Fibroblast of lung (primary cell): Measurements from ENCODE around the gene BDH1. TPM values are rescaled to one million over a fixed set of nuclear protein-coding genes. Genes with fewer than 3 reads are reported as not detected.
"Not testable (repeated sequence)": the region's sequence is repeated elsewhere in the genome, so short reads cannot be mapped to it uniquely, and the experiment has no call there.

Experiments
- DNase-seq, 2 donors: peaks; one replicate each; pipeline versions ENCODE4 v3.0.0 to v3.0.0-alpha.2; 2010; ENCODE audit warnings: low read depth in 2 of 2
- H2AFZ ChIP-seq: 2 replicates; pipeline ENCODE4 v1.5.1; 2012; ENCODE audit warnings: low read length, control low read depth, inconsistent platforms
- H3K27ac ChIP-seq: 2 replicates; pipeline ENCODE4 v1.5.1; 2011; ENCODE audit warnings: low read length, control low read depth; ENCODE audit not compliant: insufficient read depth
- H3K27me3 ChIP-seq: 2 replicates; pipeline ENCODE4 v1.5.1; 2011; ENCODE audit warnings: mild to moderate bottlenecking, low read length; ENCODE audit not compliant: control insufficient read depth, insufficient read depth
- H3K36me3 ChIP-seq: 2 replicates; pipeline ENCODE4 v1.5.1; 2011; ENCODE audit warnings: low read length; ENCODE audit not compliant: control insufficient read depth, insufficient read depth
- H3K4me1 ChIP-seq: 2 replicates; pipeline ENCODE4 v1.5.1; 2011; ENCODE audit warnings: low read length; ENCODE audit not compliant: control insufficient read depth, insufficient read depth; ENCODE audit errors: extremely low read depth
- H3K4me2 ChIP-seq: 2 replicates; pipeline ENCODE4 v1.5.1; 2011; ENCODE audit warnings: low read length, control low read depth; ENCODE audit not compliant: insufficient read depth; ENCODE audit errors: extremely low read depth
- H3K4me3 ChIP-seq, 4 experiments: fragments of 200-600 bp in 1 of 4; sonication (generic) in 1 of 4; replicated peaks in 1 of 4; 2 replicates each; pipeline ENCODE4 v1.5.1; 2011 to 2016; ENCODE audit warnings: low read length in 4 of 4, low read depth in 3 of 4, mild to moderate bottlenecking in 3 of 4, control low read depth in 2 of 4, inconsistent platforms in 1 of 4, mixed read lengths in 1 of 4; ENCODE audit not compliant: insufficient read depth in 1 of 4; ENCODE audit errors: control extremely low read depth in 1 of 4
- H3K79me2 ChIP-seq: 2 replicates; pipeline ENCODE4 v1.5.1; 2012; ENCODE audit warnings: mild to moderate bottlenecking, low read length, inconsistent platforms; ENCODE audit not compliant: control insufficient read depth, insufficient read depth
- H3K9ac ChIP-seq: 2 replicates; pipeline ENCODE4 v1.5.1; 2011; ENCODE audit warnings: mild to moderate bottlenecking, low read length, control low read depth; ENCODE audit not compliant: insufficient read depth
- H3K9me3 ChIP-seq: 2 replicates; pipeline ENCODE4 v1.5.1; 2012; ENCODE audit warnings: low read depth, low read length; ENCODE audit not compliant: control insufficient read depth, insufficient read depth
- H4K20me1 ChIP-seq: 2 replicates; pipeline ENCODE4 v1.5.1; 2011; ENCODE audit warnings: low read length; ENCODE audit not compliant: control insufficient read depth, insufficient read depth; ENCODE audit errors: extremely low read depth
- CTCF ChIP-seq, 2 donors: IDR thresholded peaks in 1 of 2; conservative IDR thresholded peaks in 1 of 2; 1 replicate in 1 of 2; 2 replicates in 1 of 2; pipeline ENCODE4 v1.5.1; 2011 to 2012; ENCODE audit warnings: low read length in 2 of 2, control low read depth in 1 of 2, inconsistent platforms in 1 of 2, low read depth in 1 of 2, mild to moderate bottlenecking in 1 of 2
- EZH2 ChIP-seq: IDR thresholded peaks from 2 replicates; pipeline ENCODE4 v1.5.1; 2012; ENCODE audit warnings: low read length, control low read depth, mild to moderate bottlenecking; ENCODE audit errors: missing control alignments
- polyA plus RNA-seq, 2 donors: library from polyadenylated mRNA; depleted of rRNA in 1 of 2; stranded (reverse) in 1 of 2; unstranded in 1 of 2; fragments of >200 nt; gene quantifications; 2 replicates each; pipeline ENCODE4 v1.2.1, GENCODE V29; 2011 to 2012; ENCODE audit warnings: missing spikeins in 1 of 2
- total RNA-seq: library from RNA; depleted of rRNA; stranded (reverse); fragments of >200 nt; gene quantifications from 2 replicates; pipeline ENCODE4 v1.2.1, GENCODE V29; 2014

BDH1 gene
- total and polyA plus RNA-seq, 2 donors (not counting 1 experiment from before 2014, with no cell fraction given), result 0.66 to 3.1 TPM

DNA sequence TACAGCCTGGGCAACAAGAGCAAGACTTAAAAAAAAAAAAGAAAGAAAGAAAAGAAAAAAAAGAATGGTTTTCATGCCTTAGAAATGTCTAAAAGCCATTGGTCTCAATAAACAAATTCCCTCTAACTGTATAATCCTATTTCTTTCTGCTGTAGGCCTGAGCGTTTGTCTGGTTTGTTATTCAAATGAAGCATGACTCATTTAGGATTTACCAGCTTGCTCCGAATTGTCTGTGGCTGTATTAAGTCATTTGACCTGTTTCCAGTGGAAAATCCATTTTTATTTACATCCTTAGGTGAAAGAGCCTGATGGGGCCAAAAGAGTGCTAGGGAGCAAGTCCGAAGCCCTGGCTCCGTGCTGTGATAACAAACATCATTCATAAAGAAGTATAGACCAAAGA, 73.8 kb downstream of the BDH1 start:
- H3K79me2 ChIP-seq, result no peaks in the 10 kb centered on the region
- TF ChIP-seq EZH2 (no peak), CTCF (conservative IDR thresholded peaks at IDR 0.05 in 1 of 2, IDR thresholded peaks at IDR 0.05 in 1 of 2; ENCODE audit: low read depth in 1 of 2, low read length in 2 of 2) (no peak)
- no peaks in the 10 kb centered on the region for H3K9me3 ChIP-seq
- peaks cover 16% of the 10 kb centered on the region for H3K27me3 ChIP-seq
- H2AFZ ChIP-seq, result no peak overlapping the region
- no peaks in the 10 kb centered on the region for H4K20me1 ChIP-seq
- no peak overlapping the region for H3K4me3 ChIP-seq
- DNase-seq, result peak; percentile 26 to 78
- no peak overlapping the region for H3K4me2 ChIP-seq
- H3K9ac ChIP-seq, result no peak overlapping the region
- H3K36me3 ChIP-seq, result no peaks in the 10 kb centered on the region
- H3K27ac ChIP-seq, result no peak overlapping the region
- no peaks in the 10 kb centered on the region for H3K4me1 ChIP-seq

DNA sequence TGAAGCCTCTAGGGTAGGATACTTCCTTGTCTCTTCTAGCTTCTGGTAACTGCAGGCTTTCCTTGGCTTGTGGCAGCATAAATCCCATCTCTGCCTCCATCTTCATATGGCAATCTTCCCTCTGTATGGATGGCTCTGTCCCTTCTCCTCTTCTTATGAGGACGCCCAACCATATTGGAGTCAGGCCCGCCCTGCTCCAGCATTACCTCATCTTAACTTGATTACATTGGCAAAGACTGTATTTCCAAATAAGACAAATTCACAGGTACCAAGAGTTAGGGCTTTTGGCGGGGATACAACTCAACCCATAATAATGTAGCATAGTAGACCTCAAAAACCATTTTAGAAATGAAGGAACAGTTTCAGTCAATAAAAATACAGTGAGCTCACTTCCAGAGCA, 75.4 kb downstream of the BDH1 start:
- Histone ChIP-seq H2AFZ (no peak overlapping the region), H3K9me3 (no peaks in the 10 kb centered on the region), H3K79me2 (no peaks in the 10 kb centered on the region), H3K36me3 (no peaks in the 10 kb centered on the region), H3K27ac (no peak overlapping the region), H4K20me1 (no peaks in the 10 kb centered on the region), H3K9ac (no peak overlapping the region), H3K4me1 (no peaks in the 10 kb centered on the region), H3K27me3 (peaks cover 16% of the 10 kb centered on the region), H3K4me3 (no peak overlapping the region), H3K4me2 (no peak overlapping the region)
- TF ChIP-seq EZH2, result no peak
- no peak for TF ChIP-seq CTCF (conservative IDR thresholded peaks at IDR 0.05 in 1 of 2, IDR thresholded peaks at IDR 0.05 in 1 of 2; ENCODE audit: low read depth in 1 of 2, low read length in 2 of 2)
- DNase-seq, result no peak

DNA sequence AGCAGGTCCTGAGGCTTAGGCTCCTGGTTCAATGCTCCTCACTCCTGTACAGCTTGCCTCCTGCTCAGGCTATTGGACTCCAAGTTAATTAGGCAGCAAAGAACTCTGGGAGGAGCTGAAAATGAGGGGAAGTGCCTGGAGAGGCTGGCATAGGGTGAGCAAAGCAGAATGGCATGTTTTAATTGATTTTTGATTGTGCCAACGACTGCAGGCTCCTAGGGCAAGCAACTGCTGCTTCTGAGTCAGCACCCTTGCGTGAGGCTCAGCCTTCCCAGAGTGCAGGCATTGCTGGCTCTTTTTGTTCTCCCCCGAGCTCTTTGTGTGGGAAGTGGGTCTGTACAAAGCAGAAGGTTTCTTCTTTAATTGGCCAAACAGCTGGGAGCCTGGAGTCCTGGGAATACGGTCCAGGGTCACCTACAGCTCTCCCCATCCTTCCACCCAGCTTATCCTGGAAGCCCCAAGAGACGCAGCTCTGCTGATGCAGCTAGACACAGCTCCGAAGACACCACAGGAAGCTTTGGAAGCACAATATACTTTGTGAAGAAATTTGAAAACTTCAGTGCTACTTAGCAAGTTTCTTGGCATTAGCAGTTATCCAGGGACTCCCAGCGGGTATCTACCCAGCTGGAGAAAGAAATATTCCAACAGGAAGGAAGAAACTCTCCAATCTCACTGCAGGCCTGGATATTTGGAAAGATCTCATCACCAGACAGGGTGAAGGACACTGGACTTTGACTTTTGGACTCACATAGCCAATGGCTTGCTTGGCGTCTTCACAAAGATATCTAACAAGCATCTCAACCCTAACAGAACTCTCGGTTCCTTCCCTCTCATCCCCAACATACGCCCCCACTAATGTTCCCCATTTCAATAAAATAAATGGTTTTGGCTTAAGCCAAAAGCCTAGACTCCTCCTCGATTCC, 76.8 kb downstream of the BDH1 start:
- no peak overlapping the region for H3K4me3 ChIP-seq
- TF ChIP-seq CTCF (conservative IDR thresholded peaks at IDR 0.05 in 1 of 2, IDR thresholded peaks at IDR 0.05 in 1 of 2; ENCODE audit: low read depth in 1 of 2, low read length in 2 of 2) (no peak), EZH2 (no peak)
- H3K4me2 ChIP-seq, result no peak overlapping the region
- H3K9ac ChIP-seq, result no peak overlapping the region
- H3K36me3 ChIP-seq, result no peaks in the 10 kb centered on the region
- peaks cover 16% of the 10 kb centered on the region for H3K27me3 ChIP-seq
- H3K9me3 ChIP-seq, result no peaks in the 10 kb centered on the region
- peak in 1 of 2 donors; percentile 72 for DNase-seq
- no peak overlapping the region for H2AFZ ChIP-seq
- H4K20me1 ChIP-seq, result no peaks in the 10 kb centered on the region
- H3K79me2 ChIP-seq, result no peaks in the 10 kb centered on the region
- H3K27ac ChIP-seq, result no peak overlapping the region
- no peaks in the 10 kb centered on the region for H3K4me1 ChIP-seq

DNA sequence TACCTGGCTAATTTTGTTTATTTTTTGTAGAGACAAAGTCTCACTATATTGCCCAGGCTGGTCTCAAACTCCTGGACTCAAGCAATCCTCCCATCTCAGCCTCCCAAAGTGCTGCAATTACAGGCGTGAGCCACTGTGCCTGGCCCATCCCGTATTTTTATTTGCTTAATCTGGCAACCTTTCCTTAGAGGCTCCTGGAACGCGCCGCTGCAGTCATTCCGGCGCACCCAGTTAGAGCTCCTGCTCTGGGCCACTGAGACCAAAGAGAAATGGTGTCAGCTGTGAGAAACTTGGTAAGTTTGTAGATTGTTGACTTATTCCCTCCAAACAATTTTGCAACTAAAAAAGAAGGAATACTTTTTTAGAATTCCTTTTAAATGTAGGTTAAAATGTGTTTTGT, 78.0 kb downstream of the BDH1 start:
- H3K4me1 ChIP-seq, DNase-seq, H2AFZ ChIP-seq, H3K36me3 ChIP-seq, H3K4me2 ChIP-seq, H3K9ac ChIP-seq, H4K20me1 ChIP-seq, H3K27ac ChIP-seq, H3K4me3 ChIP-seq, H3K9me3 ChIP-seq, H3K79me2 ChIP-seq: not testable (repeated sequence)
- H3K27me3 ChIP-seq, result peaks cover 19% of the 10 kb centered on the region
